WTC11 (cell line): ENCODE results near the gene RCAN1. TPM values are rescaled to one million over a fixed set of nuclear protein-coding genes. Genes with fewer than 3 reads are reported as not detected.

Experiments used
- ATAC-seq: fragments of 200-7000 bp; cut with Tn5 transposase; 2 replicates; pipeline ENCODE4 v1.10.0; 2021; ENCODE audit warnings: mild to moderate bottlenecking, moderate library complexity
- CTCF ChIA-PET: fragments of 300-600 bp; sonication (Branson Sonifier 250); formaldehyde crosslinking; loops from one replicate; lab custom pipeline; 2021; ENCODE audit warnings: antibody characterized with exemption; lab: Charles Lee
- POLR2A ChIA-PET: fragments of 350-600 bp; sonication (Branson Sonifier 250); formaldehyde crosslinking; loops from one replicate; lab custom pipeline; 2021; ENCODE audit warnings: antibody characterized with exemption; lab: Charles Lee
- DNase-seq: peaks from one replicate; pipeline ENCODE4 v3.0.0; 2021; ENCODE audit warnings: low spot score
- H3K27ac Mint-ChIP-seq: 2 replicates; pipeline ENCODE4 v1.8.0; 2021; ENCODE audit warnings: mixed read lengths
- H3K27me3 Mint-ChIP-seq: 2 replicates; pipeline ENCODE4 v1.8.0; 2021; ENCODE audit warnings: low read depth, mild to moderate bottlenecking, moderate library complexity, mixed read lengths
- H3K36me3 Mint-ChIP-seq: 2 replicates; pipeline ENCODE4 v1.8.0; 2021; ENCODE audit warnings: mixed read lengths
- H3K4me1 Mint-ChIP-seq: 2 replicates; pipeline ENCODE4 v1.8.0; 2022; ENCODE audit warnings: mixed read lengths
- H3K4me3 Mint-ChIP-seq: 2 replicates; pipeline ENCODE4 v1.8.0; 2021; ENCODE audit warnings: mild to moderate bottlenecking, moderate library complexity, mixed read lengths
- H3K9me3 Mint-ChIP-seq: 2 replicates; pipeline ENCODE4 v1.8.0; 2021; ENCODE audit warnings: mixed read lengths
- ATF1 ChIP-seq: sonication (generic); formaldehyde crosslinking; IDR thresholded peaks from 2 replicates; pipeline ENCODE4 v1.8.1; 2023; ENCODE audit warnings: mild to moderate bottlenecking, moderate library complexity, missing genetic modification reagents
- EMX1 ChIP-seq: fragments of 250-450 bp; sonication (Bioruptor Pico); IDR thresholded peaks from 2 replicates; pipeline ENCODE4 v1.8.0; 2021; ENCODE audit warnings: mild to moderate bottlenecking
- ETV6 ChIP-seq: sonication (generic); formaldehyde crosslinking; IDR thresholded peaks from 2 replicates; pipeline ENCODE4 v1.8.1; 2022; ENCODE audit warnings: mild to moderate bottlenecking, missing genetic modification reagents
- FOXK1 ChIP-seq: sonication (generic); formaldehyde crosslinking; IDR thresholded peaks from 2 replicates; pipeline ENCODE4 v1.8.0; 2022; ENCODE audit warnings: mild to moderate bottlenecking, moderate library complexity, missing genetic modification reagents
- IRF2 ChIP-seq: sonication (generic); formaldehyde crosslinking; IDR thresholded peaks from 2 replicates; pipeline ENCODE4 v1.8.0; 2022; ENCODE audit warnings: low read depth, missing genetic modification reagents, borderline replicate concordance
- NFYB ChIP-seq: sonication (generic); formaldehyde crosslinking; conservative IDR thresholded peaks from 2 replicates; pipeline ENCODE4 v1.8.0; 2022; ENCODE audit warnings: low read depth, missing genetic modification reagents
- NR1H2 ChIP-seq: sonication (generic); formaldehyde crosslinking; IDR thresholded peaks from 2 replicates; pipeline ENCODE4 v1.9.0; 2021; ENCODE audit warnings: mild to moderate bottlenecking, moderate library complexity, missing genetic modification reagents
- OVOL2 ChIP-seq: fragments of 250-450 bp; sonication (Bioruptor Pico); IDR thresholded peaks from 2 replicates; pipeline ENCODE4 v1.9.0; 2021; ENCODE audit warnings: mild to moderate bottlenecking, borderline replicate concordance
- SMAD3 ChIP-seq: sonication (generic); formaldehyde crosslinking; IDR thresholded peaks from 2 replicates; pipeline ENCODE4 v1.8.0; 2022; ENCODE audit warnings: missing genetic modification reagents, mild to moderate bottlenecking, borderline replicate concordance
- TP53 ChIP-seq: sonication (generic); formaldehyde crosslinking; IDR thresholded peaks from 2 replicates; pipeline ENCODE4 v1.8.1; 2023; ENCODE audit warnings: mild to moderate bottlenecking, missing genetic modification reagents
- ZNF219 ChIP-seq: sonication (generic); formaldehyde crosslinking; IDR thresholded peaks from 2 replicates; pipeline ENCODE4 v1.8.0; 2023; ENCODE audit warnings: missing genetic modification reagents, mild to moderate bottlenecking, borderline replicate concordance
- ZNF396 ChIP-seq: fragments of 250-450 bp; sonication (Bioruptor Pico); IDR thresholded peaks from 2 replicates; pipeline ENCODE4 v1.8.0; 2021; ENCODE audit warnings: mild to moderate bottlenecking, moderate library complexity, borderline replicate concordance
- ZNF671 ChIP-seq: fragments of 250-450 bp; sonication (Bioruptor Pico); IDR thresholded peaks from 2 replicates; pipeline ENCODE4 v1.8.0; 2021; ENCODE audit warnings: mild to moderate bottlenecking
- total RNA-seq: library from RNA; stranded (reverse); gene quantifications from 3 replicates; pipeline ENCODE4 v1.2.3, GENCODE V29; 2021
- TF ChIP-seq, protein P1 (sequence below): sonication (generic); formaldehyde crosslinking; IDR thresholded peaks from 2 replicates; pipeline ENCODE4 v1.8.1; 2022; ENCODE audit warnings: mild to moderate bottlenecking, missing genetic modification reagents, moderate library complexity, borderline replicate concordance
- TF ChIP-seq, protein P2 (sequence below): fragments of 250-450 bp; sonication (Bioruptor Pico); IDR thresholded peaks from 2 replicates; pipeline ENCODE4 v1.8.0; 2021; ENCODE audit warnings: mild to moderate bottlenecking
- TF ChIP-seq, protein P3 (sequence below): sonication (generic); formaldehyde crosslinking; IDR thresholded peaks from 2 replicates; pipeline ENCODE4 v1.8.1; 2023; ENCODE audit warnings: mild to moderate bottlenecking, moderate library complexity, missing genetic modification reagents
- TF ChIP-seq, protein P4 (sequence below): fragments of 250-450 bp; sonication (Bioruptor Pico); IDR thresholded peaks from 2 replicates; pipeline ENCODE4 v1.9.0; 2021; ENCODE audit warnings: mild to moderate bottlenecking, borderline replicate concordance
- TF ChIP-seq, protein P5 (sequence below): fragments of 250-450 bp; sonication (Bioruptor Pico); conservative IDR thresholded peaks from 2 replicates; pipeline ENCODE4 v1.9.0; 2021; ENCODE audit warnings: mild to moderate bottlenecking
- TF ChIP-seq, protein P6 (sequence below): fragments of 250-450 bp; sonication (Bioruptor Pico); IDR thresholded peaks from 2 replicates; pipeline ENCODE4 v2.1.2; 2022; ENCODE audit warnings: mild to moderate bottlenecking, moderate library complexity
- TF ChIP-seq, protein P7 (sequence below): sonication (generic); formaldehyde crosslinking; IDR thresholded peaks from 2 replicates; pipeline ENCODE4 v1.8.0; 2022; ENCODE audit warnings: mild to moderate bottlenecking, missing genetic modification reagents

Gene RCAN1
- total RNA-seq, 1 experiment from 2014 or later: 5.9 TPM

DNA sequence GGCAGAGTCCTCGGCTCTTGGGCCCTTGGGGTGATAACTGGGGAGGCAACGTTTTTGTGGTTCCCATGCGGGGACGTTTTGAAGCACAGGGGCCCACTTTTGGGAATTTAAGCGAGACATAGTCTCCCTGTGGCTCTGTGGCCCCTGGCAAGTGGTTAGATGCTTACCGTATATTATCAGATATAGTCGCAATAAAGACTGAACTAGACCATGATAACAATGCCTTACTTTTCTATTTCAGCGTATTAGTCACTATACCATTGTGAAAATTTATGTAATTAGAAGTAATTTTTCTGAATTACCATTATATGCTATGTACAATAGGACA is 538 bp upstream of the RCAN1 start (continued):
- TF ChIP-seq, protein P1, sequence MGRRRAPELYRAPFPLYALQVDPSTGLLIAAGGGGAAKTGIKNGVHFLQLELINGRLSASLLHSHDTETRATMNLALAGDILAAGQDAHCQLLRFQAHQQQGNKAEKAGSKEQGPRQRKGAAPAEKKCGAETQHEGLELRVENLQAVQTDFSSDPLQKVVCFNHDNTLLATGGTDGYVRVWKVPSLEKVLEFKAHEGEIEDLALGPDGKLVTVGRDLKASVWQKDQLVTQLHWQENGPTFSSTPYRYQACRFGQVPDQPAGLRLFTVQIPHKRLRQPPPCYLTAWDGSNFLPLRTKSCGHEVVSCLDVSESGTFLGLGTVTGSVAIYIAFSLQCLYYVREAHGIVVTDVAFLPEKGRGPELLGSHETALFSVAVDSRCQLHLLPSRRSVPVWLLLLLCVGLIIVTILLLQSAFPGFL: no peak
- TF ChIP-seq SMAD3 (CRISPR knock-in tag) (no peak), OVOL2 (CRISPR knock-in tag) (no peak), FOXK1 (CRISPR knock-in tag) (no peak), EMX1 (no peak), ZNF396 (CRISPR knock-in tag) (no peak), NFYB (CRISPR knock-in tag) (no peak)
- TF ChIP-seq, protein P2, sequence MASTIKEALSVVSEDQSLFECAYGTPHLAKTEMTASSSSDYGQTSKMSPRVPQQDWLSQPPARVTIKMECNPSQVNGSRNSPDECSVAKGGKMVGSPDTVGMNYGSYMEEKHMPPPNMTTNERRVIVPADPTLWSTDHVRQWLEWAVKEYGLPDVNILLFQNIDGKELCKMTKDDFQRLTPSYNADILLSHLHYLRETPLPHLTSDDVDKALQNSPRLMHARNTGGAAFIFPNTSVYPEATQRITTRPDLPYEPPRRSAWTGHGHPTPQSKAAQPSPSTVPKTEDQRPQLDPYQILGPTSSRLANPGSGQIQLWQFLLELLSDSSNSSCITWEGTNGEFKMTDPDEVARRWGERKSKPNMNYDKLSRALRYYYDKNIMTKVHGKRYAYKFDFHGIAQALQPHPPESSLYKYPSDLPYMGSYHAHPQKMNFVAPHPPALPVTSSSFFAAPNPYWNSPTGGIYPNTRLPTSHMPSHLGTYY: no peak
- TF ChIP-seq, protein P3, sequence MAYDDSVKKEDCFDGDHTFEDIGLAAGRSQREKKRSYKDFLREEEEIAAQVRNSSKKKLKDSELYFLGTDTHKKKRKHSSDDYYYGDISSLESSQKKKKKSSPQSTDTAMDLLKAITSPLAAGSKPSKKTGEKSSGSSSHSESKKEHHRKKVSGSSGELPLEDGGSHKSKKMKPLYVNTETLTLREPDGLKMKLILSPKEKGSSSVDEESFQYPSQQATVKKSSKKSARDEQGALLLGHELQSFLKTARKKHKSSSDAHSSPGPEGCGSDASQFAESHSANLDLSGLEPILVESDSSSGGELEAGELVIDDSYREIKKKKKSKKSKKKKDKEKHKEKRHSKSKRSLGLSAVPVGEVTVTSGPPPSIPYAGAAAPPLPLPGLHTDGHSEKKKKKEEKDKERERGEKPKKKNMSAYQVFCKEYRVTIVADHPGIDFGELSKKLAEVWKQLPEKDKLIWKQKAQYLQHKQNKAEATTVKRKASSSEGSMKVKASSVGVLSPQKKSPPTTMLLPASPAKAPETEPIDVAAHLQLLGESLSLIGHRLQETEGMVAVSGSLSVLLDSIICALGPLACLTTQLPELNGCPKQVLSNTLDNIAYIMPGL: no peak
- TF ChIP-seq, protein P4, sequence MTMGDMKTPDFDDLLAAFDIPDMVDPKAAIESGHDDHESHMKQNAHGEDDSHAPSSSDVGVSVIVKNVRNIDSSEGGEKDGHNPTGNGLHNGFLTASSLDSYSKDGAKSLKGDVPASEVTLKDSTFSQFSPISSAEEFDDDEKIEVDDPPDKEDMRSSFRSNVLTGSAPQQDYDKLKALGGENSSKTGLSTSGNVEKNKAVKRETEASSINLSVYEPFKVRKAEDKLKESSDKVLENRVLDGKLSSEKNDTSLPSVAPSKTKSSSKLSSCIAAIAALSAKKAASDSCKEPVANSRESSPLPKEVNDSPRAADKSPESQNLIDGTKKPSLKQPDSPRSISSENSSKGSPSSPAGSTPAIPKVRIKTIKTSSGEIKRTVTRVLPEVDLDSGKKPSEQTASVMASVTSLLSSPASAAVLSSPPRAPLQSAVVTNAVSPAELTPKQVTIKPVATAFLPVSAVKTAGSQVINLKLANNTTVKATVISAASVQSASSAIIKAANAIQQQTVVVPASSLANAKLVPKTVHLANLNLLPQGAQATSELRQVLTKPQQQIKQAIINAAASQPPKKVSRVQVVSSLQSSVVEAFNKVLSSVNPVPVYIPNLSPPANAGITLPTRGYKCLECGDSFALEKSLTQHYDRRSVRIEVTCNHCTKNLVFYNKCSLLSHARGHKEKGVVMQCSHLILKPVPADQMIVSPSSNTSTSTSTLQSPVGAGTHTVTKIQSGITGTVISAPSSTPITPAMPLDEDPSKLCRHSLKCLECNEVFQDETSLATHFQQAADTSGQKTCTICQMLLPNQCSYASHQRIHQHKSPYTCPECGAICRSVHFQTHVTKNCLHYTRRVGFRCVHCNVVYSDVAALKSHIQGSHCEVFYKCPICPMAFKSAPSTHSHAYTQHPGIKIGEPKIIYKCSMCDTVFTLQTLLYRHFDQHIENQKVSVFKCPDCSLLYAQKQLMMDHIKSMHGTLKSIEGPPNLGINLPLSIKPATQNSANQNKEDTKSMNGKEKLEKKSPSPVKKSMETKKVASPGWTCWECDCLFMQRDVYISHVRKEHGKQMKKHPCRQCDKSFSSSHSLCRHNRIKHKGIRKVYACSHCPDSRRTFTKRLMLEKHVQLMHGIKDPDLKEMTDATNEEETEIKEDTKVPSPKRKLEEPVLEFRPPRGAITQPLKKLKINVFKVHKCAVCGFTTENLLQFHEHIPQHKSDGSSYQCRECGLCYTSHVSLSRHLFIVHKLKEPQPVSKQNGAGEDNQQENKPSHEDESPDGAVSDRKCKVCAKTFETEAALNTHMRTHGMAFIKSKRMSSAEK (CRISPR knock-in tag): no peak
- TF ChIP-seq, protein P5, sequence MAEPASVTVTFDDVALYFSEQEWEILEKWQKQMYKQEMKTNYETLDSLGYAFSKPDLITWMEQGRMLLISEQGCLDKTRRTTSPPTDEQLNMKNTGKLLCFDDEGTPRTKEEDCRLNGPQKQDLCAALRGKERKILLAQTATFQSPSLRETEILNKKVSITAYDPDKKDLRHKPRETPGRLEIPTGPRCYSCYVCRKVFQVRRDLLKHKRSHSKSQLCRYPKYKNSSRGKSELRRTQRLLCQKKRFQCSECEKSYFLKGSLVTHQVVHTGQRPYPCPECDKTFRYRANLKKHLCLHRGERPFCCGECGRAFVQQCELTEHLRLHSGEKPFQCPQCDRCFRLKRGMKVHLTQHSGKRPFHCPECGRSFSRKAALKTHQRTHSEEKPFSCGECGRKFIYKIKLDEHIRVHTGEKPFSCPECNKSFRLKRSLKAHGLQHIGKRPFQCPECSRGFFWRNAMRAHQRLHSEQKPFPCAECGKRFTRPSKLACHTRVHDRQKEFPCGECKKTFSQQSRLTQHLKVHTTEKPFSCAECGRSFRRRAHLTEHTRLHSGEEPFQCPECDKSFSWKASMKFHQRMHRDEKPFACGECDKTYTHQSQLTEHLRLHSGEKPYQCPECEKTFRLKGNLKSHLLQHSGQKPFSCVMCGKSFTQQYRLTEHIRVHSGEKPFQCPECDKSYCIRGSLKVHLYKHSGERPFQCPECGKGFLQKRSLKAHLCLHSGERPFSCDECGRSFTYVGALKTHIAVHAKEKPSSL (CRISPR knock-in tag): no peak

DNA sequence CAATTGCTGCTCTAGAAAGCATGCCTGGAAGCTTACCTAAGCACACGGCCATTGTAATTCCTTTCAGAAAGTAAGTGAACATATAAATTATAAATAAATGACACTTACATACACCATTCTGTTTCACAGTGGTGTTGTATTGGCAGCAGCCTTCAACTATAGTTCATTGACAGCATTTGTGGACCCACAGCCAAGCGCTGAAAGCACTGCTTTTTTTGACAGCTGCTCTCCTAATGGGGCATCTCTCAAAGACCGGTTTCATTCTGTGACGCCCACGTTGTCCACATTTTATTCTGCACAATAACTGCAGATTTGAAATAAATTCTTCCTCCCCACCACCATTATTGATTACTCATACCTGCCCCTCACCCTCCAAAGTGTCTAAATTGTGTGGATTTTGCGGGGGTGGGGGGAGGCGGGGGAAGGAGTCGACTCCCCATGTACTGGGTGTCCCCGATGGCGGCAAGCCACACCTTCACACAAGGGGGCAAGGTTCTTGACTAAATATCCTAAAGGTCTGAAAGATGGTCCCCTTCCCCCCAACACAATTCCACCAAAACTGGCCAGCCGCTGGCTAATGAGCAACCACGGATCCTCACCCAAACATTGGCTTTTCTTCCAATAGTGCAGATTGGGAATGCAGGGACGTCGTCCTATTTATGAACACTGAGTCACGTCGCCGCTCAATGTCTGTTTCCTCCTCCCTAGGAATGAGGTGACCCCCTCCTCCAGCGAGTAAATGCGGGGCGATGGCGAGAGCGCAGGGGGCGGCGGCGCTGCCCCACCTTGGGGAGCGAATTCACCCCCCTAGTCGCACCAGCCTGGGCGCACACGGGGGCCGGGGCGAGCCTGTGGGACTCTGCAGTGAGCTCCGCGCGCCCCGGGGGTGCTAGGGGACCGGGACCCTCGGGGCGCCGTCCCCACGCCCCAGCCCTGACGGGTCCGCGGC is 960 bp downstream of the RCAN1 start:
- Mint-ChIP-seq H3K4me1 (peaks cover 7% of the 10 kb centered on the region; the same call in 1 of the 2 replicates), H3K27me3 (peaks cover 44% of the 10 kb centered on the region), H3K4me3 (peak overlapping the region; percentile 76), H3K36me3 (no peaks in the 10 kb centered on the region), H3K27ac (no peak overlapping the region), H3K9me3 (no peaks in the 10 kb centered on the region)
- DNase-seq: no peak
- TF ChIP-seq ETV6 (CRISPR knock-in tag) (no peak), OVOL2 (CRISPR knock-in tag) (no peak), IRF2 (CRISPR knock-in tag) (no peak), NR1H2 (CRISPR knock-in tag) (no peak), TP53 (CRISPR knock-in tag) (no peak), ZNF219 (CRISPR knock-in tag) (no peak), ATF1 (CRISPR knock-in tag) (no peak), ZNF671 (CRISPR knock-in tag) (no peak)
- TF ChIP-seq, protein P6, sequence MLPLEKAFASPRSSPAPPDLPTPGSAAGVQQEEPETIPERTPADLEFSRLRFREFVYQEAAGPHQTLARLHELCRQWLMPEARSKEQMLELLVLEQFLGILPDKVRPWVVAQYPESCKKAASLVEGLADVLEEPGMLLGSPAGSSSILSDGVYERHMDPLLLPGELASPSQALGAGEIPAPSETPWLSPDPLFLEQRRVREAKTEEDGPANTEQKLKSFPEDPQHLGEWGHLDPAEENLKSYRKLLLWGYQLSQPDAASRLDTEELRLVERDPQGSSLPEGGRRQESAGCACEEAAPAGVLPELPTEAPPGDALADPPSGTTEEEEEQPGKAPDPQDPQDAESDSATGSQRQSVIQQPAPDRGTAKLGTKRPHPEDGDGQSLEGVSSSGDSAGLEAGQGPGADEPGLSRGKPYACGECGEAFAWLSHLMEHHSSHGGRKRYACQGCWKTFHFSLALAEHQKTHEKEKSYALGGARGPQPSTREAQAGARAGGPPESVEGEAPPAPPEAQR (CRISPR knock-in tag): no peak
- TF ChIP-seq, protein P7, sequence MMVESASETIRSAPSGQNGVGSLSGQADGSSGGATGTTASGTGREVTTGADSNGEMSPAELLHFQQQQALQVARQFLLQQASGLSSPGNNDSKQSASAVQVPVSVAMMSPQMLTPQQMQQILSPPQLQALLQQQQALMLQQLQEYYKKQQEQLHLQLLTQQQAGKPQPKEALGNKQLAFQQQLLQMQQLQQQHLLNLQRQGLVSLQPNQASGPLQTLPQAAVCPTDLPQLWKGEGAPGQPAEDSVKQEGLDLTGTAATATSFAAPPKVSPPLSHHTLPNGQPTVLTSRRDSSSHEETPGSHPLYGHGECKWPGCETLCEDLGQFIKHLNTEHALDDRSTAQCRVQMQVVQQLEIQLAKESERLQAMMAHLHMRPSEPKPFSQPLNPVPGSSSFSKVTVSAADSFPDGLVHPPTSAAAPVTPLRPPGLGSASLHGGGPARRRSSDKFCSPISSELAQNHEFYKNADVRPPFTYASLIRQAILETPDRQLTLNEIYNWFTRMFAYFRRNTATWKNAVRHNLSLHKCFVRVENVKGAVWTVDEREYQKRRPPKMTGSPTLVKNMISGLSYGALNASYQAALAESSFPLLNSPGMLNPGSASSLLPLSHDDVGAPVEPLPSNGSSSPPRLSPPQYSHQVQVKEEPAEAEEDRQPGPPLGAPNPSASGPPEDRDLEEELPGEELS (CRISPR knock-in tag): no peak
- no peak for ATAC-seq
- CTCF ChIA-PET: interaction anchor here (0.6 to 3.6 kb wide), 3 partner anchors 11 to 104 kb away, joined by 3 to 26 read pairs (median 8); no protein-coding TSS in a partner anchor
- POLR2A ChIA-PET: no interaction called here
